Islet precursor cell (in vitro differentiated cells): ENCODE results near the gene ABCC6.
"Not testable (repeated sequence)": the region's sequence is repeated elsewhere in the genome, so short reads cannot be mapped to it uniquely, and the experiment has no call there.

ENCODE experiments used
- DNase-seq: peaks from one replicate; pipeline ENCODE4 v3.0.0-alpha.2; 2018

Gene ABCC6

DNA sequence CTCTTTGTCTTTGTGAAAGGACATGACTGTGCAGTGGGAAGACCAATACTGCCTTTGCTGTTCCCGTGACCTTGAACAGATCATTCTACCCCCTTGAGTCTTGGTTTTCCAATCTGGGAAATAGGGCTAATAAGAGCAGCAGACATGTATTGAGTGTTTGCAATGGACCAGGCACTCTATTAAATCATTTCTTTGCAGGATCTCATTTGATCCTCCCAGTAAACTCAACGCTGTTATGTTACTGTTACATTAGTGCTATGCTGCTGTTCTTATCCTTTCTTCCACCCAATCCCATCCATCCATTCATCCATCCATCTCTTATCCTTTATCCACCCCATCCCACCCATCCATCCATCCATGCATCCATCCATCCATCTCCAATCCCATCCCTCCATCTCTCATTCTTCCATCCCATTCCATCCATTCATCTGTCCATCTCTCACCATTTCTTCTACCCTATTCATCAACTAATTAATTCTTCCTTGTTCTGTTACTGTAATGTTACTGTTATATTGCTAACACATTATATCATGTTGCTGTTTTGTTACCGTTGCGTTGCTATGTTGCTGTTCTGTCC is 65.1 kb downstream of the ABCC6 start:
- no peak for DNase-seq

GRCh38 chr16:16157166-16157565 is 66.1 kb downstream of the ABCC6 start:
- no peak for DNase-seq

DNA sequence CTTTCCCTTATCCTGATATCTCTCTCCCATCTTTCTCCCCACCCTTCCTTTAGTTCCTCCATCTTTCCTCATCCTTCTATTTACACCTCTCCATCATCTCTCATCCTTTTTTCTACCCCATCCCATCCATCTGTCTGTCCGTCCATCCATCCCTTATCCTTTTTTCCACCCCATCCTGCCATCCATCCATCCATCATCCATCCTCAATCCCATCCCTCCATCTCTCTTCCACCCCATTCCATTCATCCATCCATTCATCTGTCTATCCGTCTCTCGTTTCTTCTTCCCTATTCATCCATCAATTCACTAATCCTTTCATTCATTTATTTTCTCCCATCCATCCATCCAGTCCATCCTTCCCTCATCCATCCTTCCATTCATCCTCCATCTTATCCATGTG is 68.1 kb downstream of the ABCC6 start:
- DNase-seq, result no peak

DNA sequence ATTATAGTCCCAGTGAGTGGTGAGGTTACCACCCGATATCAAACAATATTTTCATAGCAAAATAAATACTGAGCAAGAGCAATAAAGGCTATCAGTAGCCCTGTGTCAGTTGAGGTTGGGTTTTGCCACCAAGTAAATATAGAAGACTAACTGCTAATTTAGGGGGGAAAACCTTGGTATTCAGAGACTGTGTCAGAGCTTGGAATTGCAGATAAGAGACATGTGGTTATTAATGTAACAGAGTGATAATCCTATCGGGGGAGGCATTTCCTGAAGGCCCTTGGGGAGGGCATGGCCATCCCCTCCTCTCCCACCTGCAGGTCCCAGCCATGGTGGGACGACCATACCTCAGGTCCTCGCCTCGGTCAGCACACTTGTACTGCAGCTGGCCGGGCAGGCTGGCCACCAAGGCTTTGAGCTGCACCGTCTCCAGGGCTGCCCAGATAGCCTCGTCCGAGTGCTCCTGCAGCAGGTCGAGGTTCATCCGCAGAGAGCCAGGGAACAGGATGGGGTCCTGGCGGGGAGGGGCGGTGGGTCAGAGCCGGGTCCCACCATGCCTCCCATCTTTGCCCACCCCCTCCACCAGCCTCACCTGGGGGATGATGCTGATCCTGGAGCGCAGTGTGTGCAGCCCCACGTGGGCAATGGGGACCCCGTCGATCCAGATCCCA is 68.9 kb downstream of the ABCC6 start:
- no peak for DNase-seq

GRCh38 chr16:16153000-16153399 is 70.3 kb downstream of the ABCC6 start:
- DNase-seq, result not testable (repeated sequence)

GRCh38 chr16:16151315-16151714 is 72.0 kb downstream of the ABCC6 start:
- DNase-seq, result no peak

- no peak for DNase-seq
Observed at GRCh38 chr16:16150878-16151152, 72.5 kb downstream of the ABCC6 start.

DNA sequence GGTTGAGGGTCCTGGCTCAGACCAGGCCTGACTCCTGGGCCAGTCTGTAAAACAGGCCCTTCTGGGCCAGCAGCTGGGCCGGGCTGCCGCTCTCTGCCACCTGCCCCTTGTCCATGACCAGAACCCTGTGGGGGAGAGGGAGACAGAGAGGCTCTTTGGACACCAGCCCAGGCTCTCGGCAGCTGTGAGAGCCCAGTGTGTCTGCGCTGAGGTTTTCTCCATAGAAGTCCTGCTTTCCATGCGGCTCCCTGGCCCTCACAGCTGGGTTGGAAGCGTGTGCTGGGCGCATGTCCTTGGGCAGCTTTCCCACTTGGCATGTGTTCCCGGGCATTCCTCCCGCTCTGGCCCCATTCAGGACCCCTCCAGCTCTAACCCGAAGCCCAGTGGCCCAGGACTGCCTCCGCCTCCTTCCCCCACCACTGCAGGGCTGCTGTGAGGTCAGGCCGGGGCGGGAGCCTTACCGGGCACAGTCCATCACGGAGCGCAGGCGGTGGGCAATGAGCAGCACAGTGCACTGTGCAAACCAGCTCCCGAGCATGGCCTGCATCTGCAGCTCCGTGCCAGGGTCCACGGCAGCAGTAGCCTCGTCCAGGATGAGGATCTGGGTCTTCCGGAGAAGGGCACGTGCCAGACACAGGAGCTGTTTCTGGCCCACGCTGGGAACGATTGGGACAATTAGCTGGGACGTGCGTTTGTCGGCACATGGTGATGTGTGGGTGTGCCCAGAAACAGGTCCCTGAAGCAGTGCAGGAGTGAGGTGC is 73.0 kb downstream of the ABCC6 start:
- DNase-seq, result no peak

GRCh38 chr16:16149710-16150116 is 73.6 kb downstream of the ABCC6 start:
- no peak for DNase-seq

GRCh38 chr16:16148755-16149154 is 74.5 kb downstream of the ABCC6 start:
- no peak for DNase-seq

DNA sequence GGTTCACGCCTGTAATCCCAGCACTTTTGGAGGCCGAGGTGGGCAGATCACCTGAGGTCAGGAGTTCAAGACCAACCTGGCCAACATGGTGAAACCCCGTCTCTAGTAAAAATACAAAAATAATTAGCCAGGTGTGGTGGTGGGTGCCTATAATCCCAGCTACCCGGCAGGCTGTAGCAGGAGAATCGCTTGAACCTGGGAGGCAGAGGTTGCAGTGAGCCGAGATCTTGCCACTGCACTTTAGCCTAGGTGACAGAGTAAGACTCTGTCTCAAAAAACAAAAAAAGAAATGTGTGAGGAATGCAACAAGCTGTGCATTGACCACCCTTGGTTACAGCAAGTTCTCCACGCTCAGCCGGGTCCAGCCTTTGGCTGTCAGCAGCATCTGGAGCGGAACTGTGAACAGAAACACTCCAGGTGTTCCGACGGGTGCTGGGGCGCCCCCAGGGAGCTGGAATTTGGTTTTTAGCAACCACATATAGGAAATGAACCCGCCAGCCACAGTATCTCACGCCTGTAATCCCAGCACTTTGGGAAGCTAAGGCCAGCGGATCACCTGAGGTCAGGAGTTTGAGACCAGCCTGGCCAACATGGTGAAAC is 75.2 kb downstream of the ABCC6 start:
- not testable (repeated sequence) for DNase-seq

DNA sequence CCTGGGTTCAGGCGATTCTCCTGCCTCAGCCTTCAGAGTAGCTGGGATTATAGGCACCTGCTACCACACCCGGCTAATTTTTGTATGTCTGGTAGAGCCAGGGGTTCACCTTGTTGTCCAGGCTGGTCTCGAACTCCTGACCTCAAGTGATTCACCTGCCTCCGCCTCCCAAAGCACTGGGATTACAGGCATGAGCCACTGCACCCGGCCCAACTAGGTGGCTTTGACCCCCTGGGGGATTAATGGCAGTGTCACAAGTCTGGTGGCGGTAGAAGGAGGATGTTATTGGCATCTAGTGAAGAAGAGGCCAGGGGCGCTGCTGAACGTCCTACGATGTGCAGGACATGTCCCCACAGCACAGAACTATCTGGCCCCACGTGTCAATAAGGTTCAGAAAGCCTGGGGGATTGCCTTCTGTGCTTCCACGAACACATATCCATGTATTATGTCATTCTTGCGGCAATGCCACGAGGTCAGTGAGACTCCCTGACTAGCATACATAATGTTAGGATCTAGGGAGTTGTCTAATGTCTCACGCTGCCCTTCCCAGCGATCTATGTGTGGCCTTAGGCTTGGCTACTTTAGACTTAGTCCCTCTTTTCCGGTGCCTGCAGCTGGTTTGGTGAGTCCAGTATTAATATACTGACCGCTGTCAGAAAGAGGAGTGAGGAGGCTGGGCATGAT is 75.8 kb downstream of the ABCC6 start:
- no peak for DNase-seq

DNA sequence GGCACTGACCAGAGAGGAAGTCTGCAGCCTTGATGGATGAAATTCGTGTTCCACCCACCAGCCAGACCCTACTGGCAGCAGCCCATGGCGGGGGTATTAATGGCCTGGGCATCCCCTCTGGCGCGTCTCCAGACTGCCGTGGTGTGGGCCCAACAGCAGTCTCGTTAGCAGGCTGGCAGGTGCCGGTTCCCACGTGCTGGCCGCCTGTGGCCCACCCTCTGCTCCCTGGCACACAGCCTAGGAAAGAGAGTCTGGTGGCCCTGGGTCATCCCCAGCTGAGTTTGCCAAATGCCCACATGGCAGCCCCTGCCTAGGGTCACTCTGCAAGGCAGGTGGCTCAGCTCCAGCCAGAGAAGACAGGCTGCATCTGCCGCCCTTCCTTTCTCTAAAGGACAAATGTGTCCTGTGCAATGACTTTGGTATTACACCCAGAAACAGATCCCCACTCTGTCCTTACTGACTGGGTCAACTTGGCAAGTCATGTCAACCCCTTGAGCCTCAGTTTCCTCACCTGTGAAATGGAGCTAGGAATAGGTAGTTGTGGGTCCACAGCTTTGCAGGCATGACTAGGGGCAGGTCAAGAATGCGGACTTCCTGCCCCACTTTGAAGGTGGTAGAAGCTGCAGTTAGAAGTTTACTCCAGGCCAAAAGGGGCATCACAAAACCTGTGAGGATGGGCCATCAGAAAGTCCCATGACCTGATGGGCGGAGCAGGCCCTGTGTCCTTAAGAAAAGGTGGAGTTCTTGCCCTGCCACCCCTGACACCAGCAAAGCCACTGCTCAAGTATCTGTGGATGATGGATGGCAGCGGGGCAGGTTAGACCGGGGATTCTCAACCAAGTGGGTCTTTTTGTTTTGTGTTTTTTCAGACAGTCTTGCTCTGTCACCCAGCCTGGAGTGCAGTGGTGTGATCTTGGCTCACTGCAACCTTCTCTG is 76.6 kb downstream of the ABCC6 start:
- no peak for DNase-seq

DNA sequence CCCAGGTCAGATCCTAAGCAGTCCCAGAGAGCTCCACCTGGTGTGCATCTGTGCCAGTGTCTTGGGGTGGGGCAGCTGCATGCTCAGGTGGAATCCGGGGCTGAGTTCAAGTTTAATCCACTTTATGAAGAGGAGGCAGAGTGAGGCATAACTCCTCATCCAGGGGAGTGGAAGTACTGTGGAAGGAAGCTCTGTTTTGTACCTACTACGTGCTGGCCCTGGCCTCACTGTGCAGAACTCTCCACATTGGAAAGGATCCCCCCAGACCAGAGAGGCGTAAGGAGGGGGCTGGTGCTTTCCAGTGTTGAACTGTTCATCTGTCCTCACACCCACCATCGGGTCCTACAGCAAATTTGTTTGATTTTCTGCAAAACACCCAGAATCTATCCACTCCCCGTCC is 78.0 kb downstream of the ABCC6 start:
- DNase-seq, result no peak

GRCh38 chr16:16144416-16144815 is 78.9 kb downstream of the ABCC6 start:
- peak; percentile 67 for DNase-seq

GRCh38 chr16:16143931-16144330 is 79.4 kb downstream of the ABCC6 start:
- DNase-seq, result no peak

DNA sequence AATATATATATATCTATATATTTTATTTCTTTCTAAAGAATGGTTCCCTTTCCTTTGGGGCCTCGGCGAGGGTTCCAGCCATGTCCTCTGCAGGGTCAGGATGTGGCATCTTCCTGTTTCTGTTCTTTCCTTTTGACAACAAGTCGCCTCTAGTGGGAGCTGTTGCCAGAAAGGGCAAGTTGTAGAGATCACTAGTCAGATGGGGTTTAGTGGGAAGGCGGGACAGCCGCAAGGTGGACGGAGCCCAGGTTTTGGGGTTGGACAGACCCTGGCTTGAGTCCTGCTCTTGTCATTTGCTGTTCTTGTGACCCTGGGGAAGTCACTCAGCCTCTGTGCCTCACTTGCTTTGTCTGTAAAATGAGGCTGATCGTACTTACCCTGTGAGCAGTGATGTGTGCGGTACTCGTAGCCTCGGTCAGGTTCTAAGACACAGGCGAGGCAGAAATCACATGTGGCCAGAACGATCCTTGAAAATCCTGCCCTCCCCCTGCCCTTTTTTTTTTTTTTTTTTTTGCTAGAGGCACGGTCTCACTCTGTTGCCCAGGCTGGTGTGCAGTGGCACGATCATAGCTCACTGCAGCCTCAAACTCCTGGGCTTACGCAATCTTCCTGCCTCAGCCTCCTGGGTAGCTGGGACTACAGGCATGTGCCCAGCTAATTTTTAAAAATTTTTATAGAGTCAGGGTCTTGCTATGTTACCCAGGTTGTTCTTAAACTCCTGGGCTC is 80.1 kb downstream of the ABCC6 start:
- DNase-seq, result peak; percentile 70

- no peak for DNase-seq
Observed at GRCh38 chr16:16141784-16142396, 81.4 kb downstream of the ABCC6 start.

DNA sequence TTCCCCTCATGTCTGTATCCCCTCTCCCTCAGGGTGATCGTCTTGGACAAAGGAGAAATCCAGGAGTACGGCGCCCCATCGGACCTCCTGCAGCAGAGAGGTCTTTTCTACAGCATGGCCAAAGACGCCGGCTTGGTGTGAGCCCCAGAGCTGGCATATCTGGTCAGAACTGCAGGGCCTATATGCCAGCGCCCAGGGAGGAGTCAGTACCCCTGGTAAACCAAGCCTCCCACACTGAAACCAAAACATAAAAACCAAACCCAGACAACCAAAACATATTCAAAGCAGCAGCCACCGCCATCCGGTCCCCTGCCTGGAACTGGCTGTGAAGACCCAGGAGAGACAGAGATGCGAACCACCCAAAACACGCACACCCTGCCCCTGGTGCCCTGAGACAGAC is 82.2 kb downstream of the ABCC6 start:
- no peak for DNase-seq

- DNase-seq, result no peak
Observed at GRCh38 chr16:16140537-16140936, 82.8 kb downstream of the ABCC6 start.

- DNase-seq, result no peak
Observed at GRCh38 chr16:16139806-16140205, 83.5 kb downstream of the ABCC6 start.
